GM23338 (cell line): Measurements from ENCODE around the gene AHI1. TPM values are rescaled to one million over a fixed set of nuclear protein-coding genes. Genes with fewer than 3 reads are reported as not detected.

ENCODE experiments used
- ATAC-seq: fragments of 200-7000 bp; cut with Tn5 transposase; 3 replicates; pipeline ENCODE4 v1.9.1; 2020
- DNase-seq: peaks from one replicate; pipeline ENCODE4 v3.0.0-alpha.2; 2015; ENCODE audit warnings: low spot score
- H2AFZ ChIP-seq: fragments of 200-600 bp; sonication (generic); 2 replicates; pipeline ENCODE4 v1.8.0; 2016; ENCODE audit warnings: antibody characterized with exemption, mild to moderate bottlenecking, moderate library complexity
- H3F3A ChIP-seq: fragments of 200-600 bp; sonication (generic); replicated peaks from 2 replicates; pipeline ENCODE4 v1.8.0; 2017; ENCODE audit warnings: antibody characterized with exemption, mixed run types, low read depth
- H3K27ac ChIP-seq: fragments of 200-600 bp; sonication (generic); 2 replicates; pipeline ENCODE4 v1.6.1; 2016; ENCODE audit warnings: low read depth
- H3K27me3 ChIP-seq: fragments of 200-600 bp; sonication (generic); 2 replicates; pipeline ENCODE4 v1.8.0; 2016; ENCODE audit warnings: mild to moderate bottlenecking, mixed run types, moderate library complexity; ENCODE audit not compliant: insufficient read depth
- H3K36me3 ChIP-seq: fragments of 200-600 bp; sonication (generic); 2 replicates; pipeline ENCODE4 v1.8.0; 2016; ENCODE audit warnings: mild to moderate bottlenecking; ENCODE audit not compliant: insufficient read depth
- H3K4me1 ChIP-seq: fragments of 200-600 bp; sonication (generic); 2 replicates; pipeline ENCODE4 v1.8.0; 2016; ENCODE audit warnings: mild to moderate bottlenecking, moderate library complexity; ENCODE audit not compliant: insufficient read depth
- H3K4me2 ChIP-seq: fragments of 200-600 bp; sonication (generic); 2 replicates; pipeline ENCODE4 v1.7.1; 2017; ENCODE audit warnings: mixed run types
- H3K4me3 ChIP-seq: fragments of 200-600 bp; sonication (generic); 2 replicates; pipeline ENCODE4 v1.6.1; 2016; ENCODE audit warnings: mixed run types
- H3K79me2 ChIP-seq: fragments of 200-600 bp; sonication (generic); replicated peaks from 2 replicates; pipeline ENCODE4 v1.8.0; 2017; ENCODE audit warnings: mild to moderate bottlenecking; ENCODE audit not compliant: insufficient read depth
- H3K9me2 ChIP-seq: fragments of 200-600 bp; sonication (generic); 2 replicates; pipeline ENCODE4 v1.8.0; 2017; ENCODE audit not compliant: insufficient read depth
- H4K20me1 ChIP-seq: fragments of 200-600 bp; sonication (generic); replicated peaks from 2 replicates; pipeline ENCODE4 v1.8.0; 2017; ENCODE audit warnings: mild to moderate bottlenecking; ENCODE audit not compliant: insufficient read depth
- H3K27ac Mint-ChIP-seq: 2 replicates; pipeline ENCODE4 v1.8.0; 2020; ENCODE audit warnings: inconsistent platforms, mild to moderate bottlenecking, moderate library complexity, mixed read lengths
- H3K27me3 Mint-ChIP-seq: 3 replicates; pipeline ENCODE4 v1.8.0; 2022; ENCODE audit warnings: low read depth, mild to moderate bottlenecking, moderate library complexity, mixed read lengths, inconsistent platforms; ENCODE audit not compliant: insufficient read depth, poor library complexity
- H3K36me3 Mint-ChIP-seq: 3 replicates; pipeline ENCODE4 v1.8.0; 2021; ENCODE audit warnings: low read depth, mild to moderate bottlenecking, inconsistent platforms, moderate library complexity, mixed read lengths
- H3K4me1 Mint-ChIP-seq: 3 replicates; pipeline ENCODE4 v1.8.0; 2020; ENCODE audit warnings: mild to moderate bottlenecking, inconsistent platforms, mixed read lengths
- H3K4me3 Mint-ChIP-seq: 3 replicates; pipeline ENCODE4 v1.8.0; 2021; ENCODE audit warnings: moderate library complexity, mild to moderate bottlenecking, inconsistent platforms, mixed read lengths
- H3K9me3 Mint-ChIP-seq: 3 replicates; pipeline ENCODE4 v1.8.0; 2020; ENCODE audit warnings: moderate library complexity, mild to moderate bottlenecking, inconsistent platforms, mixed read lengths
- CREB1 ChIP-seq: fragments of 250-450 bp; sonication (Bioruptor Pico); IDR thresholded peaks from 2 replicates; pipeline ENCODE4 v1.5.0; 2020; ENCODE audit warnings: low read depth, mild to moderate bottlenecking, moderate library complexity
- EZH2 ChIP-seq: fragments of 200-600 bp; sonication (generic); IDR thresholded peaks from one replicate; pipeline ENCODE4 v1.8.0; 2017; ENCODE audit warnings: antibody characterized with exemption, mild to moderate bottlenecking, low read depth; ENCODE audit not compliant: unreplicated experiment
- EZH2phosphoT487 ChIP-seq: fragments of 200-600 bp; sonication (generic); IDR thresholded peaks from one replicate; pipeline ENCODE4 v1.8.1; 2018; ENCODE audit warnings: antibody characterized with exemption; ENCODE audit not compliant: unreplicated experiment
- JUNB ChIP-seq: IDR thresholded peaks from one replicate; pipeline ENCODE4 v1.6.1; 2016; ENCODE audit warnings: antibody characterized with exemption; ENCODE audit not compliant: unreplicated experiment
- NANOG ChIP-seq: IDR thresholded peaks from 2 replicates; pipeline ENCODE4 v1.6.1; 2016; ENCODE audit warnings: antibody characterized with exemption, borderline replicate concordance
- STAT1 ChIP-seq: IDR thresholded peaks from one replicate; pipeline ENCODE4 v1.6.1; 2016; ENCODE audit warnings: antibody characterized with exemption; ENCODE audit not compliant: unreplicated experiment
- polyA plus RNA-seq: library from polyadenylated mRNA; unstranded; fragments of >200 nt; fragmentation: Nextera tagmentation; extraction: Ambion mirVana; gene quantifications from 2 replicates; pipeline ENCODE4 v1.2.1, GENCODE V29; 2016
- total RNA-seq: library from RNA; depleted of rRNA; stranded (reverse); fragments of >200 nt; shearing (Covaris generic); gene quantifications from 2 replicates; pipeline ENCODE4 v1.2.3, GENCODE V29; 2014
- TF ChIP-seq, protein P1 (sequence below): IDR thresholded peaks from 2 replicates; pipeline ENCODE4 v1.6.1; 2016; ENCODE audit warnings: antibody characterized with exemption
- TF ChIP-seq, protein P2 (sequence below): IDR thresholded peaks from one replicate; pipeline ENCODE4 v1.6.1; 2018; ENCODE audit warnings: antibody characterized with exemption; ENCODE audit not compliant: unreplicated experiment
- TF ChIP-seq, protein P3 (sequence below), 2 experiments: fragments of 200-600 bp in 1 of 2; sonication (generic) in 1 of 2; conservative IDR thresholded peaks; 2 replicates each; pipeline versions ENCODE4 v1.5.1 to v1.6.1; 2016 to 2017; ENCODE audit warnings: antibody characterized with exemption in 2 of 2, low read depth in 2 of 2, mild to moderate bottlenecking in 2 of 2, moderate library complexity in 1 of 2

The AHI1 gene
- total and polyA plus RNA-seq, 2 experiments from 2014 or later = 19.8 to 72.9 TPM

DNA sequence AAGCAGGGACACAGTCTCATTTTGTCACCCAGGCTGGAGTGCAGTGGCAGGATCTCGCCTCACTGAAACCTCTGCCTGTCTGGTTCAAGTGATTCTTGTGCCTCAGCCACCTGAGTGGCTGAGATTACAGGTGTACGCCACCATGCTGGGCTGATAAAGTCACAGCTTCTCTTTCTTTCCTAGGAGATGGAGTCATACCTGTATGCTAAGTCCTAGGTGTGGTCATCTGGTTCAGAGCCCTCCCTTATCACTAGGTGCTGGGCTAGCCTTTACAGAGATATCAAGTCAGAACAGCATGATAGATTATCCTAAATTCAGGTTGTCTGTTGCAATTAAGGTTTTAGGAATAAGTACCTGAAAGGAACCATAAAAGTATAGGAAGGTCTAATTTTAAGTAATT lies 86.7 kb downstream of the AHI1 start (continued):
- TF ChIP-seq, protein P1, sequence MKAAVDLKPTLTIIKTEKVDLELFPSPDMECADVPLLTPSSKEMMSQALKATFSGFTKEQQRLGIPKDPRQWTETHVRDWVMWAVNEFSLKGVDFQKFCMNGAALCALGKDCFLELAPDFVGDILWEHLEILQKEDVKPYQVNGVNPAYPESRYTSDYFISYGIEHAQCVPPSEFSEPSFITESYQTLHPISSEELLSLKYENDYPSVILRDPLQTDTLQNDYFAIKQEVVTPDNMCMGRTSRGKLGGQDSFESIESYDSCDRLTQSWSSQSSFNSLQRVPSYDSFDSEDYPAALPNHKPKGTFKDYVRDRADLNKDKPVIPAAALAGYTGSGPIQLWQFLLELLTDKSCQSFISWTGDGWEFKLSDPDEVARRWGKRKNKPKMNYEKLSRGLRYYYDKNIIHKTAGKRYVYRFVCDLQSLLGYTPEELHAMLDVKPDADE = no peak
- TF ChIP-seq, protein P2, sequence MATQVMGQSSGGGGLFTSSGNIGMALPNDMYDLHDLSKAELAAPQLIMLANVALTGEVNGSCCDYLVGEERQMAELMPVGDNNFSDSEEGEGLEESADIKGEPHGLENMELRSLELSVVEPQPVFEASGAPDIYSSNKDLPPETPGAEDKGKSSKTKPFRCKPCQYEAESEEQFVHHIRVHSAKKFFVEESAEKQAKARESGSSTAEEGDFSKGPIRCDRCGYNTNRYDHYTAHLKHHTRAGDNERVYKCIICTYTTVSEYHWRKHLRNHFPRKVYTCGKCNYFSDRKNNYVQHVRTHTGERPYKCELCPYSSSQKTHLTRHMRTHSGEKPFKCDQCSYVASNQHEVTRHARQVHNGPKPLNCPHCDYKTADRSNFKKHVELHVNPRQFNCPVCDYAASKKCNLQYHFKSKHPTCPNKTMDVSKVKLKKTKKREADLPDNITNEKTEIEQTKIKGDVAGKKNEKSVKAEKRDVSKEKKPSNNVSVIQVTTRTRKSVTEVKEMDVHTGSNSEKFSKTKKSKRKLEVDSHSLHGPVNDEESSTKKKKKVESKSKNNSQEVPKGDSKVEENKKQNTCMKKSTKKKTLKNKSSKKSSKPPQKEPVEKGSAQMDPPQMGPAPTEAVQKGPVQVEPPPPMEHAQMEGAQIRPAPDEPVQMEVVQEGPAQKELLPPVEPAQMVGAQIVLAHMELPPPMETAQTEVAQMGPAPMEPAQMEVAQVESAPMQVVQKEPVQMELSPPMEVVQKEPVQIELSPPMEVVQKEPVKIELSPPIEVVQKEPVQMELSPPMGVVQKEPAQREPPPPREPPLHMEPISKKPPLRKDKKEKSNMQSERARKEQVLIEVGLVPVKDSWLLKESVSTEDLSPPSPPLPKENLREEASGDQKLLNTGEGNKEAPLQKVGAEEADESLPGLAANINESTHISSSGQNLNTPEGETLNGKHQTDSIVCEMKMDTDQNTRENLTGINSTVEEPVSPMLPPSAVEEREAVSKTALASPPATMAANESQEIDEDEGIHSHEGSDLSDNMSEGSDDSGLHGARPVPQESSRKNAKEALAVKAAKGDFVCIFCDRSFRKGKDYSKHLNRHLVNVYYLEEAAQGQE = no peak
- TF ChIP-seq STAT1 = no peak
- TF ChIP-seq NANOG = no peak
- no peak for TF ChIP-seq CREB1 (CRISPR knock-in tag)
- TF ChIP-seq EZH2 = no peak
- TF ChIP-seq EZH2phosphoT487 = no peak

DNA sequence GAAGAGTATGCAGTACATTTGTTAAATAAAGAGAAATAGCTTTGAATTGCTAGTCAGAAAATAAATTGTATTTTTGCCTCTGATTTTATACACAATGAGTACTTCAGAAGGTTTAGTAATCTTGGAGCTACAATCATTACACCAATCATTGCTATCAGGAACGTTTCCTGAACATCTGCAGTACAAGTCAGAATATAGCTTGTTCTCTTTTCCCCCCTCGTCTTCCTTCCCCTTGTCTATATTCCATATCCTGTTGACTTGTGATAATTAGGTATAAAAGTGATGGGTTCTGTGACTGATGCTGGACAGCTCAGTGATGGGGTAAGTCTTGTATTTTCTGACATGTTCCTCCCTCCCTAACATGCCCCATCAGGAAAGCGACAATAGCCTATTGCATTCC lies 94.0 kb downstream of the AHI1 start:
- H3K36me3 Mint-ChIP-seq = no peaks in the 10 kb centered on the region
- H3K36me3 ChIP-seq = no peaks in the 10 kb centered on the region
- no peaks in the 10 kb centered on the region for H3F3A ChIP-seq
- no peaks in the 10 kb centered on the region for H3K9me2 ChIP-seq
- H3K4me1 ChIP-seq = peaks cover 17% of the 10 kb centered on the region
- no peaks in the 10 kb centered on the region for H4K20me1 ChIP-seq
- no peaks in the 10 kb centered on the region for H3K79me2 ChIP-seq
- no peaks in the 10 kb centered on the region for H3K27me3 ChIP-seq
- H3K27ac Mint-ChIP-seq = no peak overlapping the region
- no peaks in the 10 kb centered on the region for H3K9me3 Mint-ChIP-seq
- no peak overlapping the region for H3K4me3 ChIP-seq
- peaks cover 19% of the 10 kb centered on the region for H3K4me1 Mint-ChIP-seq
- ATAC-seq (no peak), DNase-seq (no peak)
- H3K4me3 Mint-ChIP-seq = no peak overlapping the region
- H3K4me2 ChIP-seq = no peak overlapping the region
- H3K27ac ChIP-seq = no peak overlapping the region
- no peak for TF ChIP-seq NANOG
- TF ChIP-seq, protein P3, sequence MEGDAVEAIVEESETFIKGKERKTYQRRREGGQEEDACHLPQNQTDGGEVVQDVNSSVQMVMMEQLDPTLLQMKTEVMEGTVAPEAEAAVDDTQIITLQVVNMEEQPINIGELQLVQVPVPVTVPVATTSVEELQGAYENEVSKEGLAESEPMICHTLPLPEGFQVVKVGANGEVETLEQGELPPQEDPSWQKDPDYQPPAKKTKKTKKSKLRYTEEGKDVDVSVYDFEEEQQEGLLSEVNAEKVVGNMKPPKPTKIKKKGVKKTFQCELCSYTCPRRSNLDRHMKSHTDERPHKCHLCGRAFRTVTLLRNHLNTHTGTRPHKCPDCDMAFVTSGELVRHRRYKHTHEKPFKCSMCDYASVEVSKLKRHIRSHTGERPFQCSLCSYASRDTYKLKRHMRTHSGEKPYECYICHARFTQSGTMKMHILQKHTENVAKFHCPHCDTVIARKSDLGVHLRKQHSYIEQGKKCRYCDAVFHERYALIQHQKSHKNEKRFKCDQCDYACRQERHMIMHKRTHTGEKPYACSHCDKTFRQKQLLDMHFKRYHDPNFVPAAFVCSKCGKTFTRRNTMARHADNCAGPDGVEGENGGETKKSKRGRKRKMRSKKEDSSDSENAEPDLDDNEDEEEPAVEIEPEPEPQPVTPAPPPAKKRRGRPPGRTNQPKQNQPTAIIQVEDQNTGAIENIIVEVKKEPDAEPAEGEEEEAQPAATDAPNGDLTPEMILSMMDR (conservative IDR thresholded peaks at IDR 0.05; ENCODE audit: low read depth in 2 of 2) = no peak
- no peak for TF ChIP-seq JUNB
- H3K27me3 Mint-ChIP-seq = no peaks in the 10 kb centered on the region
- H2AFZ ChIP-seq = no peak overlapping the region
